A673 (cell line): ENCODE measurements around the gene HDDC3. TPM values are rescaled to one million over a fixed set of nuclear protein-coding genes. Genes with fewer than 3 reads are reported as not detected.

Source experiments
- BruUV-seq: library from RNA; stranded (reverse); fragments of 400-500 nt; replicated peaks from 2 replicates; lab custom pipeline; 2021; lab: Mats Ljungman, UMichigan
- CTCF ChIA-PET: fragments of 300-600 bp; sonication (Branson Sonifier 250); formaldehyde crosslinking; loops from one replicate; lab custom pipeline; 2022; ENCODE audit warnings: antibody characterized with exemption; lab: Charles Lee
- POLR2A ChIA-PET: fragments of 300-600 bp; sonication (Branson Sonifier 250); formaldehyde crosslinking; loops from one replicate; lab custom pipeline; 2022; ENCODE audit warnings: antibody characterized with exemption; ENCODE audit not compliant: low non-redundant PET; lab: Charles Lee
- DNase-seq: peaks from one replicate; pipeline ENCODE4 v3.0.0-alpha.2; 2015; ENCODE audit warnings: low spot score
- H3K27ac ChIP-seq: fragments of 200-600 bp; sonication (generic); 2 replicates; pipeline ENCODE4 v1.5.1; 2016; ENCODE audit warnings: mixed run types, low read depth, mild to moderate bottlenecking, mixed read lengths, antibody characterized with exemption, low read length; ENCODE audit not compliant: poor library complexity, severe bottlenecking
- H3K27me3 ChIP-seq: fragments of 200-600 bp; sonication (generic); replicated peaks from 2 replicates; pipeline ENCODE4 v1.6.1; 2017; ENCODE audit warnings: mixed run types, low read depth, mild to moderate bottlenecking, mixed read lengths, antibody characterized with exemption, low read length; ENCODE audit not compliant: insufficient read depth, poor library complexity
- H3K36me3 ChIP-seq: fragments of 200-600 bp; sonication (generic); 2 replicates; pipeline ENCODE4 v1.6.1; 2016; ENCODE audit warnings: mixed run types, mild to moderate bottlenecking, mixed read lengths, antibody characterized with exemption, low read length; ENCODE audit not compliant: insufficient read depth, poor library complexity, severe bottlenecking
- H3K4me1 ChIP-seq: fragments of 200-600 bp; sonication (generic); 2 replicates; pipeline ENCODE4 v1.6.1; 2017; ENCODE audit warnings: mixed run types, mild to moderate bottlenecking, mixed read lengths, antibody characterized with exemption, low read length; ENCODE audit not compliant: insufficient read depth, poor library complexity, severe bottlenecking
- H3K4me3 ChIP-seq: fragments of 200-600 bp; sonication (generic); 2 replicates; pipeline ENCODE4 v1.5.1; 2016; ENCODE audit warnings: low read depth, mixed run types, mild to moderate bottlenecking, mixed read lengths, low read length; ENCODE audit not compliant: poor library complexity, severe bottlenecking
- H3K9me3 ChIP-seq: fragments of 200-600 bp; sonication (generic); 2 replicates; pipeline ENCODE4 v1.6.1; 2016; ENCODE audit warnings: mixed run types, low read depth, mild to moderate bottlenecking, mixed read lengths, antibody characterized with exemption, low read length; ENCODE audit not compliant: poor library complexity, severe bottlenecking
- EZH2 ChIP-seq: fragments of 200-600 bp; sonication (generic); IDR thresholded peaks from 2 replicates; pipeline ENCODE4 v1.6.1; 2017; ENCODE audit warnings: borderline replicate concordance, low read depth, mild to moderate bottlenecking, mixed read lengths, antibody characterized with exemption, low read length; ENCODE audit not compliant: poor library complexity, severe bottlenecking
- intact Hi-C: fragments of 100-400 bp; cut with micrococcal nuclease; formaldehyde crosslinking; loops from one replicate; pipeline ENCODE4 v1.10.0; 2022; ENCODE audit not compliant: unreplicated experiment
- total RNA-seq: library from RNA; stranded (reverse); gene quantifications from 2 replicates; pipeline ENCODE4 v1.2.3, GENCODE V29; 2021
- TF ChIP-seq, protein P1 (sequence below): fragments of 300-800, 200-600 bp; sonication (generic); conservative IDR thresholded peaks from 2 replicates; pipeline ENCODE4 v1.5.1; 2017; ENCODE audit warnings: low read depth, mild to moderate bottlenecking, antibody characterized with exemption, low read length, moderate library complexity, mixed read lengths

Gene HDDC3
- total RNA-seq, 1 experiment from 2014 or later = 23.9 TPM

GRCh38 chr15:90918034-90918788 is 14.1 kb downstream of the HDDC3 start:
- H3K27me3 ChIP-seq = no peaks in the 10 kb centered on the region
- H3K9me3 ChIP-seq = no peaks in the 10 kb centered on the region
- H3K27ac ChIP-seq = no peak overlapping the region
- POLR2A ChIA-PET = no interaction called here
- DNase-seq = no peak
- CTCF ChIA-PET = no interaction called here
- no TSS peak for BruUV-seq
- H3K4me3 ChIP-seq = no peak overlapping the region
- TF ChIP-seq EZH2 = no peak
- TF ChIP-seq, protein P1, sequence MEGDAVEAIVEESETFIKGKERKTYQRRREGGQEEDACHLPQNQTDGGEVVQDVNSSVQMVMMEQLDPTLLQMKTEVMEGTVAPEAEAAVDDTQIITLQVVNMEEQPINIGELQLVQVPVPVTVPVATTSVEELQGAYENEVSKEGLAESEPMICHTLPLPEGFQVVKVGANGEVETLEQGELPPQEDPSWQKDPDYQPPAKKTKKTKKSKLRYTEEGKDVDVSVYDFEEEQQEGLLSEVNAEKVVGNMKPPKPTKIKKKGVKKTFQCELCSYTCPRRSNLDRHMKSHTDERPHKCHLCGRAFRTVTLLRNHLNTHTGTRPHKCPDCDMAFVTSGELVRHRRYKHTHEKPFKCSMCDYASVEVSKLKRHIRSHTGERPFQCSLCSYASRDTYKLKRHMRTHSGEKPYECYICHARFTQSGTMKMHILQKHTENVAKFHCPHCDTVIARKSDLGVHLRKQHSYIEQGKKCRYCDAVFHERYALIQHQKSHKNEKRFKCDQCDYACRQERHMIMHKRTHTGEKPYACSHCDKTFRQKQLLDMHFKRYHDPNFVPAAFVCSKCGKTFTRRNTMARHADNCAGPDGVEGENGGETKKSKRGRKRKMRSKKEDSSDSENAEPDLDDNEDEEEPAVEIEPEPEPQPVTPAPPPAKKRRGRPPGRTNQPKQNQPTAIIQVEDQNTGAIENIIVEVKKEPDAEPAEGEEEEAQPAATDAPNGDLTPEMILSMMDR = no peak
- no peaks in the 10 kb centered on the region for H3K4me1 ChIP-seq
- peaks cover 64% of the 10 kb centered on the region for H3K36me3 ChIP-seq
- intact Hi-C loops = no loop called here

GRCh38 chr15:90917569-90917968 is 14.8 kb downstream of the HDDC3 start:
- TF ChIP-seq, protein P1 = no peak
- no peak for TF ChIP-seq EZH2
- intact Hi-C loops = no loop called here
- DNase-seq = no peak
- no TSS peak for BruUV-seq
- no peaks in the 10 kb centered on the region for H3K9me3 ChIP-seq
- peaks cover 71% of the 10 kb centered on the region for H3K36me3 ChIP-seq
- ChIA-PET POLR2A (no interaction called here), CTCF (no interaction called here)
- no peaks in the 10 kb centered on the region for H3K27me3 ChIP-seq
- no peak overlapping the region for H3K4me3 ChIP-seq
- no peak overlapping the region for H3K27ac ChIP-seq
- H3K4me1 ChIP-seq = no peaks in the 10 kb centered on the region

DNA sequence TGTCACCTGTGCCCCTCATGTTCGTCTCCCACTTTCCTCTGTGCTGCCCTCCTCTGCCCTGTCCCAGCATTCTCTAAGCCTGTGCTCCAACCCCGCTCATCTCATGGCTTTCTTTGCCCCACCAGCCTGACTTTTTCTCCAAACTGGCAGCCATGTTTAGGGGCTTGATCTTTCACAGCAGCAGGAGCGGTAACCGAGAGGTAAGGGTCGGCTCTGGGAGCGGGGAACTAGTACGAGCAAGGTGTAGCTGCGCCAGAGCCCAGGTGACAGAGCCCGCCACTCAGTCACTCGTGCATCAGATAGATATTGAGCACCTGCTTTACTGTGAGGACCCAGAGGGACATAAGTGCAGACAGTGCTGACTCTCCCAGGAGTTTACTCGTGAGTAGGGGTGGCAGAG is 15.9 kb downstream of the HDDC3 start:
- no TSS peak for BruUV-seq
- Histone ChIP-seq H3K27ac (no peak overlapping the region), H3K27me3 (no peaks in the 10 kb centered on the region), H3K4me1 (no peaks in the 10 kb centered on the region), H3K4me3 (no peak overlapping the region), H3K9me3 (no peaks in the 10 kb centered on the region), H3K36me3 (peaks cover 79% of the 10 kb centered on the region)
- no peak for DNase-seq
- POLR2A ChIA-PET = no interaction called here
- CTCF ChIA-PET = no interaction called here
- intact Hi-C loops = no loop called here
- TF ChIP-seq, protein P1 = no peak
